ENCODE data around the gene UBL5. TPM values are rescaled to one million over a fixed set of nuclear protein-coding genes. Genes with fewer than 3 reads are reported as not detected.
"Not testable (repeated sequence)": the region's sequence is repeated elsewhere in the genome, so short reads cannot be mapped to it uniquely, and the experiment has no call there.

Gene UBL5
- total RNA-seq, 2 donors from 2014 or later, result 113 to 120 TPM

GRCh38 chr19:9842834-9843625 is 15.3 kb downstream of the UBL5 start:
- no peaks in the 10 kb centered on the region for H3K27me3 ChIP-seq
- H3K27ac ChIP-seq, result no peak overlapping the region
- ATAC-seq (no peak), DNase-seq (no peak)
- no peaks in the 10 kb centered on the region for H3K4me1 ChIP-seq
- peaks cover 0 to 14% of the 10 kb centered on the region in 2 donors for H3K36me3 ChIP-seq (replicated peaks in 1 of 2; ENCODE audit: insufficient read depth in 1 of 2, low read depth in 2 of 2)
- intact Hi-C loops (cut with DNase I), result no loop called here
- 89 to 91% methylated on average over 7 to 9 of the region's 9 CpGs for WGBS, 2 donors
- H3K9me3 ChIP-seq, result no peaks in the 10 kb centered on the region
- H3K4me3 ChIP-seq, result no peak overlapping the region
- TF ChIP-seq POLR2A (IDR thresholded peaks at IDR 0.05), result no peak

GRCh38 chr19:9843626-9844273 is 16.0 kb downstream of the UBL5 start:
- H3K27ac ChIP-seq; H3K27me3 ChIP-seq; H3K4me3 ChIP-seq; H3K4me1 ChIP-seq; intact Hi-C loops (cut with DNase I); DNase-seq; ATAC-seq; H3K9me3 ChIP-seq: not testable (repeated sequence)
- peaks cover 0 to 14% of the 10 kb centered on the region in 2 donors for H3K36me3 ChIP-seq (replicated peaks in 1 of 2; ENCODE audit: insufficient read depth in 1 of 2, low read depth in 2 of 2)
- 95 to 100% methylated on average over 5 to 12 of the region's 12 CpGs for WGBS, 2 donors

DNA sequence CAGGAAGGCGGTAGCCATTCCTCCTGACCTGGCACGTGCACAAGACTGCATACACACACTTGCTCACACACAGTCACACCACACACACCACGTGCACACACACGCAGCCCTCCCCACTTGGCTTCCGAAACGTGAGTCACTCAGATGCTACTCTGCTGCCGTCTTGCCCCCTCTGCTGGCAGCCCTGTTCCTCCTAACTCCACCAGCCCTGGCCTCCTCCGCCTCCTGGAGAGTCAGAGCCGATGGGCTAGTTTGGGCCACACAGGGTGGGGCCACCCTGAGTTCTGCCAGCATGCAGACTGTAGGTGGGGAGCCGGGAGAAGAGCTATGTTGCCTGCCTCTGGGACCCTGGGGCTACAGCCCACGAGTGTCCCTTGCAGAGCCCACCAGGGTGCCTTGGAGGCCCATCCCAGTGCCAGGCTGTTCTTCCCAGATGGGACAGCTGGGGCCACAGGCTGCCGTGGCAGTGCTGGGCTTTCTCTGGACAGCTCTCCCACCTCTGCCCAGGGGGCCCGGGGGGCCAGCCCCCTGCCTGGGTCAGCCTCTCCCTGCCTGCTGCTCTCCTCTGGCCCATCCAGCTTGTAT is 19.5 kb downstream of the UBL5 start:
- ATAC-seq (no peak), DNase-seq (peak; percentile 31 to 58 (median 40))
- 63 to 100% methylated on average over 1 to 13 of the region's 13 CpGs for WGBS, 2 donors
- TF ChIP-seq CTCF (IDR thresholded peaks at IDR 0.05) (peak in 3 of 7 experiments; percentile 7 to 23 (median 15)), POLR2A (IDR thresholded peaks at IDR 0.05) (no peak)
- Histone ChIP-seq H3K4me3 (no peak overlapping the region), H3K4me1 (no peaks in the 10 kb centered on the region), H3K27ac (peak overlapping the region in 1 of 4 donors; percentile 8), H3K36me3 (replicated peaks in 1 of 2; ENCODE audit: insufficient read depth in 1 of 2, low read depth in 2 of 2) (peaks cover 0 to 6% of the 10 kb centered on the region in 2 donors), H3K9me3 (no peaks in the 10 kb centered on the region), H3K27me3 (no peaks in the 10 kb centered on the region)
- intact Hi-C loops (cut with DNase I), result no loop called here

- ATAC-seq, result no peak
- 78% methylated on average over 2 of the region's 4 CpGs; no CpG with 5 or more reads in 1 of the 2 donors for WGBS, 2 donors
- Histone ChIP-seq H3K9me3 (no peaks in the 10 kb centered on the region), H3K4me3 (no peak overlapping the region), H3K36me3 (replicated peaks in 1 of 2; ENCODE audit: insufficient read depth in 1 of 2, low read depth in 2 of 2) (peaks cover 0 to 2% of the 10 kb centered on the region in 2 donors), H3K4me1 (no peaks in the 10 kb centered on the region), H3K27ac (no peak overlapping the region), H3K27me3 (no peaks in the 10 kb centered on the region)
- peak in 1 of 4 donors; percentile 34 for DNase-seq
- intact Hi-C loops (cut with DNase I), result no loop called here
- no peak for TF ChIP-seq POLR2A (IDR thresholded peaks at IDR 0.05)
- TF ChIP-seq CTCF (IDR thresholded peaks at IDR 0.05), result peak in 4 of 7 experiments; percentile 13 to 20 (median 18)
These were observed 20.3 kb downstream of the UBL5 start for GRCh38 chr19:9848060-9848459.

DNA sequence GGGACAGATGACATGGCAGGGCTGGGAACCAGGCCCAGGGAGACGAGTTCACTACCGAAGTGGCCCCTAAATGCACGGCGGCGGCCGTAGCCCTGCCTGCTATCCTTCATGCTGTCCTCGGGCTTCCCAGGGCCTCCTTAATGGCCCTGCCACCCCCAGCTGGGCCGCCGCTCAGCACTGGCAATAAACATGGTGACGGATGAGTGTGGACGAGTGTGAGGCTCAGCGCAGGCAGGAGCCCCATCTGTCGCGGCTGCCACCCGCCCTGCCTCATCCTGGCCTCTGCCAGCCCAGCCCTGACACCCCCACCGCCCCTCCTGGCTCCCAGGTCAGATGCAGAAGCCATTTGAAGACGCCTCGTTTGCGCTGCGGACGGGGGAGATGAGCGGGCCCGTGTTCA is 21.0 kb downstream of the UBL5 start:
- H3K27me3 ChIP-seq, result no peaks in the 10 kb centered on the region
- H3K4me3 ChIP-seq, result no peak overlapping the region
- TF ChIP-seq CTCF (IDR thresholded peaks at IDR 0.05) (no peak), POLR2A (IDR thresholded peaks at IDR 0.05) (no peak)
- intact Hi-C loops (cut with DNase I), result no loop called here
- no peaks in the 10 kb centered on the region for H3K9me3 ChIP-seq
- no peak overlapping the region for H3K27ac ChIP-seq
- WGBS, 2 donors, result 80 to 91% methylated on average over 9 to 22 of the region's 23 CpGs
- no peaks in the 10 kb centered on the region for H3K4me1 ChIP-seq
- H3K36me3 ChIP-seq (replicated peaks in 1 of 2; ENCODE audit: insufficient read depth in 1 of 2, low read depth in 2 of 2), result peaks cover 0 to 2% of the 10 kb centered on the region in 2 donors
- DNase-seq (peak in 3 of 4 donors; percentile 40 to 43 (median 41)), ATAC-seq (no peak)
